Liver (tissue), 9 donors: ENCODE results near the gene PDGFB. TPM values are rescaled to one million over a fixed set of nuclear protein-coding genes. Genes with fewer than 3 reads are reported as not detected.

ENCODE experiments used
- DNase-seq: peaks from one replicate; pipeline ENCODE4 v3.0.0-alpha.2; 2017; ENCODE audit warnings: low spot score
- H3K27ac ChIP-seq, 2 donors: one replicate each; pipeline ENCODE4 v1.7.0; 2013; ENCODE audit warnings: inconsistent platforms in 2 of 2, low read length in 2 of 2, control low read depth in 1 of 2, low read depth in 1 of 2, mild to moderate bottlenecking in 1 of 2
- H3K27me3 ChIP-seq, 4 donors: one replicate each; pipeline versions ENCODE4 v1.6.1 to v1.7.0; 2013; ENCODE audit warnings: low read length in 3 of 4, inconsistent platforms in 1 of 4, mild to moderate bottlenecking in 1 of 4, moderate library complexity in 1 of 4; ENCODE audit not compliant: control insufficient read depth in 4 of 4, insufficient read depth in 4 of 4
- H3K36me3 ChIP-seq, 4 donors: one replicate each; pipeline versions ENCODE4 v1.6.1 to v1.7.0; 2013; ENCODE audit warnings: low read length in 3 of 4, mild to moderate bottlenecking in 3 of 4, low read depth in 1 of 4, moderate library complexity in 1 of 4; ENCODE audit not compliant: control insufficient read depth in 4 of 4, insufficient read depth in 3 of 4
- H3K4me1 ChIP-seq, 4 donors: one replicate each; pipeline versions ENCODE4 v1.6.1 to v1.7.0; 2013; ENCODE audit warnings: low read length in 3 of 4, mild to moderate bottlenecking in 3 of 4, moderate library complexity in 1 of 4; ENCODE audit not compliant: control insufficient read depth in 4 of 4, insufficient read depth in 4 of 4
- H3K4me3 ChIP-seq, 3 donors: one replicate each; pipeline versions ENCODE4 v1.6.1 to v1.7.0; 2013; ENCODE audit warnings: low read length in 3 of 3, control low read depth in 1 of 3, low read depth in 1 of 3, mild to moderate bottlenecking in 1 of 3
- H3K9ac ChIP-seq, 2 donors: one replicate each; pipeline ENCODE4 v1.7.0; 2013; ENCODE audit warnings: low read length in 2 of 2, mild to moderate bottlenecking in 2 of 2, moderate library complexity in 2 of 2, control low read depth in 1 of 2, low read depth in 1 of 2
- H3K9me3 ChIP-seq, 4 donors: one replicate each; pipeline versions ENCODE4 v1.6.1 to v1.7.0; 2013; ENCODE audit warnings: low read length in 3 of 4; ENCODE audit not compliant: control insufficient read depth in 4 of 4
- CTCF ChIP-seq: fragments of 150-350 bp; IDR thresholded peaks from 2 replicates; pipeline ENCODE4 v1.5.1; 2017; ENCODE audit warnings: improper control_type of control experiment, low read depth, low read length; ENCODE audit not compliant: missing input control
- FOXA2 ChIP-seq: IDR thresholded peaks from 2 replicates; pipeline ENCODE4 v1.6.1; 2016; ENCODE audit warnings: antibody characterized with exemption
- GABPA ChIP-seq, 2 donors: IDR thresholded peaks in 1 of 2; conservative IDR thresholded peaks in 1 of 2; 2 replicates each; pipeline ENCODE4 v1.6.1; 2016; ENCODE audit warnings: antibody characterized with exemption in 2 of 2, mild to moderate bottlenecking in 1 of 2, moderate library complexity in 1 of 2
- HNF4A ChIP-seq, 2 donors: conservative IDR thresholded peaks; 2 replicates each; pipeline ENCODE4 v1.6.1; 2016; ENCODE audit warnings: antibody characterized with exemption in 2 of 2, mild to moderate bottlenecking in 2 of 2
- HNF4G ChIP-seq: IDR thresholded peaks from 2 replicates; pipeline ENCODE4 v1.6.1; 2016; ENCODE audit warnings: antibody characterized with exemption
- JUND ChIP-seq, 2 donors: IDR thresholded peaks; 2 replicates each; pipeline ENCODE4 v1.6.1; 2016; ENCODE audit warnings: antibody characterized with exemption in 2 of 2
- NR2F2 ChIP-seq: IDR thresholded peaks from 2 replicates; pipeline ENCODE4 v1.6.1; 2016; ENCODE audit warnings: antibody characterized with exemption
- REST ChIP-seq: IDR thresholded peaks from 2 replicates; pipeline ENCODE4 v1.6.1; 2016; ENCODE audit warnings: antibody characterized with exemption, mild to moderate bottlenecking
- RXRA ChIP-seq, 2 donors: IDR thresholded peaks; 2 replicates each; pipeline ENCODE4 v1.6.1; 2017 to 2018; ENCODE audit warnings: antibody characterized with exemption in 2 of 2, mild to moderate bottlenecking in 1 of 2
- SP1 ChIP-seq: IDR thresholded peaks from 2 replicates; pipeline ENCODE4 v1.6.1; 2018; ENCODE audit warnings: antibody characterized with exemption, mild to moderate bottlenecking
- YY1 ChIP-seq: IDR thresholded peaks from 2 replicates; pipeline ENCODE4 v1.6.1; 2016; ENCODE audit warnings: antibody characterized with exemption, mild to moderate bottlenecking
- WGBS: extraction: QIAGEN DNeasy Blood & Tissue Kit; methylation state at CpG from one replicate; pipeline ENCODE4 v1.1.7; 2013; 5-methylcytosine and 5-hydroxymethylcytosine counted together
- polyA plus RNA-seq, 2 donors: library from polyadenylated mRNA; stranded (reverse) in 1 of 2; unstranded in 1 of 2; fragments of 200-250 nt in 1 of 2; fragments of >200 nt in 1 of 2; fragmentation: Nextera tagmentation in 1 of 2; extraction: Ambion mirVana in 1 of 2; gene quantifications; one replicate each; pipeline versions ENCODE4 v1.2.1 to v1.2.3, GENCODE V29; 2013 to 2015
- total RNA-seq, 2 donors: library from RNA; depleted of rRNA; stranded (reverse); fragments of >200 nt; gene quantifications; one replicate each; pipeline ENCODE4 v1.2.3, GENCODE V29; 2014
- TF ChIP-seq, protein P1 (sequence below): IDR thresholded peaks from 2 replicates; pipeline ENCODE4 v1.6.1; 2016; ENCODE audit warnings: antibody characterized with exemption
- donor health status: healthy.
- donor health status: healthy.
- donor health status: healthy.
- donor health status: healthy.
- donor health status: healthy.

Gene PDGFB
- total and polyA plus RNA-seq, 4 donors, result 0.25 to 4.5 (median 1.7) TPM

GRCh38 chr22:39207141-39208012, 37.4 kb downstream of the PDGFB start:
- Histone ChIP-seq H3K4me3 (no peak overlapping the region), H3K27ac (no peak overlapping the region), H3K27me3 (no peaks in the 10 kb centered on the region), H3K36me3 (peaks cover 0 to 1% (median 0%) of the 10 kb centered on the region in 4 donors), H3K9me3 (no peaks in the 10 kb centered on the region), H3K4me1 (no peaks in the 10 kb centered on the region), H3K9ac (no peak overlapping the region)
- no peak for DNase-seq
- 78% methylated on average over 15 of the region's 15 CpGs for WGBS
- TF ChIP-seq NR2F2 (no peak), RXRA (IDR thresholded peaks at IDR 0.05) (no peak), JUND (IDR thresholded peaks at IDR 0.05) (no peak), HNF4G (no peak), SP1 (no peak), HNF4A (conservative IDR thresholded peaks at IDR 0.05) (no peak), REST (no peak)
- TF ChIP-seq, protein P1, sequence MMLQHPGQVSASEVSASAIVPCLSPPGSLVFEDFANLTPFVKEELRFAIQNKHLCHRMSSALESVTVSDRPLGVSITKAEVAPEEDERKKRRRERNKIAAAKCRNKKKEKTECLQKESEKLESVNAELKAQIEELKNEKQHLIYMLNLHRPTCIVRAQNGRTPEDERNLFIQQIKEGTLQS, result no peak

GRCh38 chr22:39206491-39206890, 38.3 kb downstream of the PDGFB start:
- H3K36me3 ChIP-seq, result no peaks in the 10 kb centered on the region
- no peak overlapping the region for H3K9ac ChIP-seq
- no peaks in the 10 kb centered on the region for H3K4me1 ChIP-seq
- DNase-seq, result no peak
- no peak overlapping the region for H3K4me3 ChIP-seq
- 89% methylated on average over 7 of the region's 7 CpGs for WGBS
- H3K27me3 ChIP-seq, result no peaks in the 10 kb centered on the region
- no peak overlapping the region for H3K27ac ChIP-seq
- H3K9me3 ChIP-seq, result no peaks in the 10 kb centered on the region
- TF ChIP-seq GABPA (IDR thresholded peaks at IDR 0.05 in 1 of 2, conservative IDR thresholded peaks at IDR 0.05 in 1 of 2), result no peak
- TF ChIP-seq JUND (IDR thresholded peaks at IDR 0.05), result no peak
- no peak for TF ChIP-seq YY1
- TF ChIP-seq CTCF, result no peak
- no peak for TF ChIP-seq RXRA (IDR thresholded peaks at IDR 0.05)
- no peak for TF ChIP-seq SP1
- TF ChIP-seq HNF4A (conservative IDR thresholded peaks at IDR 0.05), result no peak
- TF ChIP-seq FOXA2, result no peak
